ENCODE results near the gene ADSS1.

The ADSS1 gene

DNA sequence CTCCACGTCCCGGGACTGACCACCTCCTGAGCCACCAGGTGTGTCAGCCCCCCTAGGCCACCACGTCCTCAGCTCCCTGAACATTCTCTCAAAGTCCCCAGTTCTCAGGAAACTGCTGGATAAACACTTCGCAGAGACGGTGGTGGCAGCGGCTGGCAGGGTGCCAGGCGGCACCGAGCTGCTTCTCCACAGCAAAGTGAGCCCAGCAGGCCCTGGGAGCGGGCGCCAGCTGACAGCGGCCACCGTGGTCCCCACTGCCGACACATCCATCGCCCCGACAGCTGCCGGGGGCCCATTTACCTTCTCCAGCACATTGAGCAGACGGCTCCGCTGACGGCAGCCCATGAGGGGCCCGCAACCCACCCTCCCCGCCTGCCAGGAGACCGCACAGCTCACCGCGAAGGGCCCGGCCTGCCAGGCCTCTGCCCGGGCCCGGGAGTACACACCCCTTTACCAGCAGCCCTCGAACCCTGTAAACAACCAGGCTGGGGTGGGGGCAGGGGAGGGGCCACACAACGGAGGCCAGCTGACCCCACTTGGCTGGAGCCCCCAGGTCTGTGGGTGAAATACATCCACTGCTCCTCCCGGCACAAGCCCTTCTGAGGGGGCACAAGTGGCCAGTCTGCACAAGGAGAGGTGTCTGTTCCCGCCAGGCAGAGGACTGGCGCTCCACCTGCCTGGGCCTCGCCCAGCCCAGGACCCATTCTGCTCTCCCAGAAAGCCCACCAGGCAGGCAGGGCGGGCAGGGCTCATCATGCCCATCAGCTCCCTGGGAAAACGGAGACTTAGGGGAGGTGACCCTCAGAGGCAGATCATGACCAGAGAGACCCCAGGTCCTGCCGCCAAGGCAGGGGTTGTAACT is 61.0 kb downstream of the ADSS1 start:
- no peak for DNase-seq

GRCh38 chr14:104785708-104786080 is 61.7 kb downstream of the ADSS1 start:
- DNase-seq: no peak

GRCh38 chr14:104786091-104786586 is 62.1 kb downstream of the ADSS1 start:
- peak in 1 of 2 donors; percentile 26 for DNase-seq

DNA sequence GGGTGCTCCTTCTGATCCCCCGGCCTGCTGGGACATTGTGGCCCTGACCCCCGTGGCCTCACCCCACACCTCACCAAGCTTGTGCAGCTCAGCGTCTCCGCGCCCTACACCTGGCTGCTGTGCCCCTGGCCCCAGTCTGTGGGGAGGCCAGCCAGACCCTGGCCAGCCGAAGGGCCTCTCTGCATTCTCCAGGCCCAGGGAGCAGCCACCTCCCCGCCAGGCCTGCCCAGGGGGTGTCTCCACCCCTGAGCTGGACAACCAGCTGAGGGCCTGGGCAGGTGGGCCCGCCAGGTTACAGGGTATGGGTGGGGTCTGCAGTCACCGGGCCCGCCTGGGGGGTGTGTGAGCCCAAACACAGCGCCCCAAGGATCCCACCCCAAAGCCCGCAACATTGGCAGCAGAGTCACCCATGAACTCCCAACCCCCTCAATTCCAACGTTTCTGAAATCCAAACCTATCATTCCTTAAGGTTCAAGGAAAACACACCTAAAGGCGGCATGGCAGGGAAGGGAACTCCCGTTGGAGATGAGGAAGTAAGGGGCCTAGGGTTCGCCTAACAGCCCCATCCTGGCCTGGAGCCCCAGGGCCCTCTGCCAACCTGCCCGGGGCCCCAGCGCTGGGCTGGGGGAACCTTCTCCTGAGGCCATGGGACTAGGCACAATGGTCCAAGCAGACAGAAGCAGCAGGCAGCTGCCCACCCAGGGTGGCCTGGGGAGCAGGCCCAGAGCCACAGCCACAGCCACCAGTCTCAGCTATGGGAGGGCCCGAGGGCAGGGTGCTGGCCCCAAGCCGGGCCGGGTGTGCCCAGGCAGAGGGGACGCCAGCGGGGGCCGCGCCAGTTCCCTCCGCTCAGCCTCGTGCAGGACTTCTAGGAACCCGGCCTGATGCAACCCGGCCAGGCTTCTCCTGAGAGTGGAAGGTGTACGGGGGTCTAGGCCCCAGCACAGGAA is 63.0 kb downstream of the ADSS1 start:
- DNase-seq: no peak

DNA sequence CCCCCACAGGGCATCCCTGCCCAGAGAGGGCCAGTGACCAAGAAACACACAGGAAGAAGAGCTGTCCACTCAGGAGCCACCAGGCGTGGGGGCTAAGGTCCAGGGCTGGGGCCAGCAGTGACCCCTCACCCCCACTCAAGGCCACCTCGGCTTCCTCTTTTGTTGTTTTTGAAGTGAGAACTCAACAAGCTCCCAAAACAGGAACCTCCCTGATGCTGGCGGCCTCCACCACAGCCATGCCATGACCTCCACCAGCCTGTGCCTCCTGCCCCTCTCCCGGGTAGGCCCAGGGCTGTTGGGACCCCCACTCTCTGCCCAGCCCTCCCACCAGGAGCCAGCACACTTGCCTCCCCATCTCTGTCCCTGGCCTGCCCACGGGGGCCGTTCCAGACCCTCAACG is 63.7 kb downstream of the ADSS1 start:
- peak in 1 of 2 donors; percentile 39 for DNase-seq

GRCh38 chr14:104788161-104788818 is 64.3 kb downstream of the ADSS1 start:
- no peak for DNase-seq

- no peak for DNase-seq
Observed at GRCh38 chr14:104788873-104789663, 65.0 kb downstream of the ADSS1 start.

DNA sequence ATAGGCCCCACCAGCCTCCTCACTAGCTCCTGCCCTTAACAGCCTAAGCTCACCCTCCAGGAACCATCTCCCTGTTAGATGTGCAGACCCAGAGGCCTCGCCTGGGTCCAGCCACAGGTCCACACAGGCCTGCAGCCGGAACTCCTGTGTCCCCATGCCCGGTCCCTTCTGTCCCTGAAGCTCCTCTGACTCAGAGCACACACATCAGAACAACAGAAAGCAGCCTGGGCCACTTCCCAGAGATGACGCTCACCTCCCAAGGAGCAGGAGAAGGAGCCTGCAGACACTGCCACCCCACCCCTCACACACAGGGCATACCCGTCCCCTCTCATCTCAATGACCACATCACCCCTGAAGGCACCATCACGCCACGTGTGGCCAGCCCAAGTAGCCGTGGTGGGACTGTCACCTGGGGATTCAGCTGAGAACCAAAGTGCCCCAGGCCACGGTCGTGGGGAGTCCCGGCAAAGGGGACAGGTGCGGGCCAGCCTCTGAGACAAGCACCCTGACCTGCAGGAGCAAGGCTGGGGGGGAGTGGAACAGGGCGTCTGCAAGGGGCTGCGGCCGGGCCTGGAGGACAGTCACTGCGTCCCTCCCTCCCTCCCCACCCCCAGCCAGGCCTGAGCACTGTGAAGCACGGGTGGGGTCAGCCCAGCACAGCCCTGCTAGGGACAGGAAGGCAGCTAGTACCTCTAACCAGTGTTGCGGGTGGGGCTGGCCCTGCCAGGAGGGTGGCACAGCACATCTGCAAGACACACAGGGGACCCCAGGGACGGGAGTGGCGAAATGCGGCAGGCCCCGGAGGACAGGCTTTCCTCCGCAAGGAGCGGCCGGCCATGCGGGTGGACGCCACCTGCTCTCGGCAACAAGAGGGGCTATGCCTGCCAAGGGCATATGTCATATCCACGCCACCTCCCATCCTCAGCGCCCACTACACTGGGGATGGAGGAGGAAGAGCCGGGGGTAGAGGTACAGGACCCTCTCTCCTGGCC is 66.0 kb downstream of the ADSS1 start:
- DNase-seq: no peak

- no peak for DNase-seq
Observed at GRCh38 chr14:104791425-104791824, 67.4 kb downstream of the ADSS1 start.

DNA sequence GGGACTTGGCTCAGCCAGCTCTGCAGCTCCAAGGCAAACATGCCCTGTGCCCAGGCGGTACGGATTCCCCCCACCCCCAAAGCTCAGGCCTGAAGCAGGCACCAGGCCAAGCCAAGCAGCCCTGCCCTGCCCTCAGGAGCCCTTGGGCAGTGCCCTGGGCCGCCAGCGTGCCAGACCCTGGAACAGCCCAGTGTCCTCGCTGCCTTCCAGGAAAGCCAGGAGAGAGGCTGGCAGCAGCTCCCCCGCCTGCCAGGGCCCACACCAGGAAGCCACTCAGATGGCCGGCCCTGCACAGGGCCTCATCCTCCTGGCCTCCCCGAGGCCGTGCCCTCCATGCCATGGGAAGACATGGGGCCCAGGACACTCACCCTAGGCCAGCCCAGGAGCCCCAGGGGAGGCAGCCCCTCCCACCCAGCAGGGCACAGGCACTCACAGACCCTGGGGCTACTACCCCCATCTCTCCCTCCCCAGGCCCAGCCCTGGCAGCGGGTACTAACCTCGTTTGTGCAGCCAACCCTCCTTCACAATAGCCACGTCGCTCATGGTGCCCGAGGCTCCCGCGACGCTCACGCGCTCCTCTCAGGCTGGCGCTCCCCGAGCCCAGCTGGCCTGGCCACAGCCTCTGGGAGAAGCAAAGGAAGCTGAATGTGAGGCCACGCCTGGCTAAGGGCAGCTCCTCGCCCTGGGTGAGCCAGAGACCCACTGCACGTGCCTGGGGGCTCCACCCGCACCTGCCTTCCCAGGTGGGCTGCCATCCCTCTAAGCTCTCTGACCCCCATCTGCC is 68.3 kb downstream of the ADSS1 start:
- DNase-seq: no peak

DNA sequence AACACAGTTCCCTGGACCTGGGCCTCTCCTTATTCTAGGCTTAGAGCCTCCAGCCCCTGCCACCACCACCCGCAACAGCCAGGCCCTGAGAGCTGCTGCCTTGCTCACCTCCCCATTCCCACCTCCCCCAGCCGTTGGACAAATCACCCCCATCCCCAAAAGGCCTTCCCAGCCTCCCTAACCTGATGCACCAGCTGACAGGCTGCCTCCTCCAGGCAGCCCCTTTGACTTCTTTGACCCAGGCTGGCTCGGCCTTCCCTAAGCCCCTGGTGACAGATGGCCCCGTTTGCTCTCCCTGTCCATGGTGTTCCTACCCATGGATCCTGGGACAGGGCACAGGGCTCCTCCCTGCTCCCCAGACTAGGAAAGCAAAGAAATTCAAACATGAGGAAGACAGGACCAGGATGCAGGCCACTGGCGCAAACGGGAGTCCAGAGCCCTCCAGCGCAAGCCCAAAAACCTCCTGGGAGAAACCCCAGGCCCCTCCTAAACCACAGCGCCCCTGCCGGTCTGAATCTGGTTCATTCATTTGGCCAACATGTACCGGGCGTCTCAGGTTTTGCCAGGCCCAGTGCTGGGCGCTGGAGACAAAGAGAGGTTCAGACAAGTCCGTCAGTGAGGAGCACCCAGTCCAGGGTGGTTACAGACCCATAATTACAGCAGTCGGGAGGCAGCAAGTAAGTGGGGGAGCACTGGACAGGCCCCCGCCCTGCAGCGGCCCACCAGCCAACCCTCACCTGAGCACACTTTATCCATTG is 69.1 kb downstream of the ADSS1 start:
- DNase-seq: no peak

DNA sequence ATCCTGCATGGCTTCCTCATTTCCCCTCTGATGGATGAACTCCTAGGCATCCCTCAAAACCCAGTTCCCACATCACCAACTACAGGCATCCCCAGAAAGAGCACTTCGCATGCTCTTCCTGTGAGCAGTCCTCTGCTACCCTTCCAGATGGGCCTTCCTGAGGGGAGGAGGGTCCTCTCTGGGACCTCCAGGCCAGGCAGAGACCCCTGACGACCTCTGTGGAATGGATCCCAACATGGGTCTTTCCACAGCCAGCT is 69.6 kb downstream of the ADSS1 start:
- DNase-seq: no peak

GRCh38 chr14:104794099-104794498 is 70.1 kb downstream of the ADSS1 start:
- peak in 1 of 2 donors; percentile 37 for DNase-seq

DNA sequence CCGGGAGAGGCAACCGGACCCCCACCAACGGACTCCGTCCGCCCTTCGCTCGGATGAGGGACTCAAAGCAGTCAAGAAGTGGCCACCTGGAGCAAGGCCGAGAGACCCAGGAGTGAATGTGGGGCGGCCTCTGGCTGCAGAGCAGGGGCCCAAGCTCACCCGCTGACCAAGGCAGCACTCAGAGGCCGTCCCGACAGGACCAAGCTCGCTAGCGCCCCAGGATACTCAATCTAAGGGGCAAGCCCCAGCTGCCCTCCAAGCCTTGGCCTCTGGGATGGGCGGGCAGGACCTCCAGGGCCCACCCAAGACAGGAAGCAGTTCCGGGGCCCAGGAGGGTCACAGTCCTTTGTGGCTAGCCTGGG is 70.6 kb downstream of the ADSS1 start:
- no peak for DNase-seq

GRCh38 chr14:104794993-104795780 is 71.2 kb downstream of the ADSS1 start, which contains the start of gene AKT1:
Gene AKT1 (minus strand): TSS chr14:104795748. CDS start chr14:104792643, 3,105 bp downstream.
- peak in 1 of 2 donors; percentile 15 for DNase-seq

DNA sequence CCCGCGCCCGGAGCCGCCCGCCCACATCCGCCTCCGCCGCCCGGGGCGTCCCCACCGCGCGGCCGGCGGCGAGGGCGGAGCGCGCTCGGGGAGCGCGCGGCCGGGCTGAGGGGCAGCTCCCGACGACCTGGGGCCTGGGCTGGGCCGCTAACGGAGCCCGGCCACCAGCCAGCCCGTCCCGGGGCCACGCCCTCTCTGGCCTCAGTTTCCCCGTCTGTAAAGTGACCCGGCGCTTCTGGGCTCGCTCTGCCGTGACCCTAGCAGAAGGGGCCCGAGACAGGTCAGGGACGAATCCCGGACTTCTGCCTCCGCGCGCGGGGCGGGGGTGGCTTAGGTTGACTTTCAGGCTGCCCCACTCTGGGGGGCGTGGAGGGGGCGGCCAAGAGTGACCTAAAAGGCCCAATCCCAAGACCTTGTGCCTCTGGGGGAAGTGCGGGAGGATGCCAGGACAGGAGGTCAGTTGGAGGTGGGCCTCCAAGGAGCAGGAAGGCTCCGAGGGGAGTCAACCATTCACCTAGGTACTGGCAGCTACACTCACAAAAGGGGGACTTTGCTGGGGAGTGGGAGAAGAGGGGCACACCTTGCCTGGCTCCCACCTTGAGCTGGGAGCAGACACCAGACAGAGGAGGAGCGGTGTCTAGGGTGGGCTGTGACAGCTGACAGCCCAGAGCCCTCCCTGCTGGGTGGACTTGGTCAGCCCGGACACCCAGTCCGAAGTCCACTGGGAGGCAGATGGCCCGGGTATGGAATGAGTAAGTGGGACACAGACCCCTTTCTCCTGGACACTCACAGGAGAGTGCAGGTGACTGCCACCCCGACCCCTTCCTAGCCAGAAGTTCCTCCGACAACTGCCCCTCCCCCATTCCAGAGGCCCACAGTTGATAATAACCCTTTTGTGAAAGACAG is 72.0 kb downstream of the ADSS1 start:
- DNase-seq: peak; percentile 62 to 74

DNA sequence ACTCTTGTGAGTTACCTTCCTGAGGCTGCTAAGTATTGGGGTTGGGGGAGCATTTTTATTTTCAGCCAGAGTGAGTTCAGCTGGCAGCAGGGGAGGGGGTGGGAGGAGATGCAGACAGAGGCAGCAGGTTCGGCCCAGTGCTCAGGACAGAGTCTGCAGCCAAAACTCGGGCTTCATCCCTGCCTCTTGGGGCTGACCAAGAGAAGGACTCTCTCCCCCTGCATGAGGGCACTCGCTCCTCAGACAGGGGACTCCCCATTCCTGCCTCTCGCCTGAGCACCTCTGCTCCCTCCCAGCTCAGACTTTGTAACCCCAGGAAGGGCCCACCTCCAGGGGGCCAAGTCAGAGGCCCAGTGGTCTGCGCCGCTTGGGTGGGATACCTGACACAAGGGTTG is 72.7 kb downstream of the ADSS1 start:
- DNase-seq: no peak

Data from CD4-positive, alpha-beta T cell treated with Interleukin-1 beta for 1 hour (primary cell).